Body of pancreas (tissue), 4 donors: ENCODE measurements around the gene ALG11.

Source experiments
- POLR2A ChIP-seq, 3 donors: fragments of 450-650 bp; IDR thresholded peaks; one replicate each; pipeline ENCODE4 v1.6.1; 2016; ENCODE audit warnings: antibody characterized with exemption in 3 of 3, mild to moderate bottlenecking in 2 of 3
- TF ChIP-seq, protein P1 (sequence below), 7 experiments: fragments of 450-650 bp in 4 of 7; fragments of 200-600 bp in 3 of 7; sonication (generic) in 3 of 7; IDR thresholded peaks; one replicate each; pipeline ENCODE4 v1.5.1; 2016 to 2019; ENCODE audit warnings: antibody characterized with exemption in 7 of 7

DNA sequence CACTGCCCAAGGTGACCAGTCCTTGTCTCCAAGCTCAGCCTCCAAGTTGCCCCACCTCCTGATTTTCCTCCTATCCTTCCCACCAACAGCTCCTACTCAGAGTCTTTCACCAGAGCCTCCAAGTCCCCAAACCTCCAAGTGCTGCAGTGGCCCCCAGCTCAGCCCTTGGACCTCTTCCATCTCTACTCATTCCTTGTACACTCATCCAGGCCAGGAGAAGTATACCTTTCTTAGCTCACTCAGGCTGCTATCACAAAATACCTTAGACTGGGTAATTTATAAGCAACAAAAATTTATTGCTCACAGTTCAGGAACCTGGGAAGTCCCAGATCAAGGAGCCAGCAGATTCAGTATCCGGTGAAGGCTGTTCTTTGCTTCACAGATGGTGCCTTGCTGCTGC lies 12.3 kb upstream of the ALG11 start:
- TF ChIP-seq, protein P1, sequence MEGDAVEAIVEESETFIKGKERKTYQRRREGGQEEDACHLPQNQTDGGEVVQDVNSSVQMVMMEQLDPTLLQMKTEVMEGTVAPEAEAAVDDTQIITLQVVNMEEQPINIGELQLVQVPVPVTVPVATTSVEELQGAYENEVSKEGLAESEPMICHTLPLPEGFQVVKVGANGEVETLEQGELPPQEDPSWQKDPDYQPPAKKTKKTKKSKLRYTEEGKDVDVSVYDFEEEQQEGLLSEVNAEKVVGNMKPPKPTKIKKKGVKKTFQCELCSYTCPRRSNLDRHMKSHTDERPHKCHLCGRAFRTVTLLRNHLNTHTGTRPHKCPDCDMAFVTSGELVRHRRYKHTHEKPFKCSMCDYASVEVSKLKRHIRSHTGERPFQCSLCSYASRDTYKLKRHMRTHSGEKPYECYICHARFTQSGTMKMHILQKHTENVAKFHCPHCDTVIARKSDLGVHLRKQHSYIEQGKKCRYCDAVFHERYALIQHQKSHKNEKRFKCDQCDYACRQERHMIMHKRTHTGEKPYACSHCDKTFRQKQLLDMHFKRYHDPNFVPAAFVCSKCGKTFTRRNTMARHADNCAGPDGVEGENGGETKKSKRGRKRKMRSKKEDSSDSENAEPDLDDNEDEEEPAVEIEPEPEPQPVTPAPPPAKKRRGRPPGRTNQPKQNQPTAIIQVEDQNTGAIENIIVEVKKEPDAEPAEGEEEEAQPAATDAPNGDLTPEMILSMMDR (IDR thresholded peaks at IDR 0.05) = no peak
- no peak for TF ChIP-seq POLR2A (IDR thresholded peaks at IDR 0.05)
